Medulla oblongata (tissue), 1 donor: Measurements from ENCODE around the gene ZDHHC4.
"Not testable (repeated sequence)": the region's sequence is repeated elsewhere in the genome, so short reads cannot be mapped to it uniquely, and the experiment has no call there.

Experiments used
- DNase-seq: peaks from one replicate; pipeline ENCODE4 v3.0.0-alpha.2; 2015; ENCODE audit errors: extremely low spot score

ZDHHC4 gene

DNA sequence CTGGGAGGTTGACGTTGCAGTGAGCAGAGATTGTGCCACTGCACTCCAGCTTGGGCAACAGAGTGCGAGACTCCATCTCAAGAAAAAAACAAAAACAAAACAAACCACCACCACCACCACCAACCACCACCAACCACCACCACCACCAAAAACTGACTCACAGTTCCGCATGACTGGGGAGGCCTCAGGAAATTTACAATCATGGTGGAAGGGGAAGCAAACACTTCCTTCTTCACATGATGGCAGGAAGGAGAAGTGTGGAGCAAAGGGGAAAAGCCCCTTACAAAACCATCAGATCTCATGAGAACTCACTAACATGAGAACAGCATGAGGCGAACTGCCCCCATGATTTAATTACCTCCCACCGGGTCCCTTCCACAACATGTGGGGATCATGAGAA lies 57.7 kb downstream of the ZDHHC4 start:
- not testable (repeated sequence) for DNase-seq

DNA sequence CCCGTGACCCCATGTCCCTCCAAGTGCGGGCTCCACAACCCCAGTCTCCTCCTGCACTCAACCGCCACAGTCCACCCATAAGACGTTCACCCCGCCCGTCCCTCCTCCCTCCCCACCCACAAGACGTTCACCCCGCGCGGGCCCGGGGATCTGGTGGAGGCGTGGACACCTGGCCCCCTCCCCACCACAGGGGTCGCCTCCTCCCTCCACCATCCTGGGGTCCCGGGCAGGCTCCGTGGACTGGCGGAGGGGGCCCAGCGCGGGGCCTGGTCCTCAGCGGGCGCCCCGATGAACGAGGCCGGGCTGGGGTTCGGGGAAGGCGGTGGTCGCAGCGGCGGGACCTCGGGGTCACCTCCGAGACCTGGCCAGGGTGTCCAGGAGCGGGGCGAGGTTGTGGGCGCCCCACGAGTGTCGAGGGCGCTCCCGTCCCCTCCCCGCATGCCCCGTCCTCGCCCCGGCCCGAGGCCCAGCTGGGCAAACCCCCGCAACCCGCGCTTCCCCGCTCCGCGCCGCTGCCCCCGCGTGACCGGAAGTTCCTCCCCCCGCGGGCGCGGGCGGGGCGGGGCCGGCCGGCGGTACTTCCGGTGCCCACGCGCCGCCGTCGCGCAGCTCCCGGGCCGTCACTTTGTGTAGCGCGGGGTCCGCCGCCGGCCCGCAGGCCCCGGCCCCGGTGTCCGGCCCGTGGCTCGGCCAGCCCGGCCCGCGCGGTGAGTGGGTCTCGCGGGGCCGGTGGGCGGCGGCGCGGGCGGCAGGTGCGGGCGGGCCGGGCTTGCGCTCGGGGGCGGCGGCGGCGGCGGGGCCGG lies 59.7 kb downstream of the ZDHHC4 start, which contains the start of gene ZNF316:
Gene ZNF316, plus strand, starts transcription at position 578 of the 803 bp plus-strand sequence. CDS start 5,092 bp downstream, outside the sequence.
- DNase-seq, result peak; percentile 68

DNA sequence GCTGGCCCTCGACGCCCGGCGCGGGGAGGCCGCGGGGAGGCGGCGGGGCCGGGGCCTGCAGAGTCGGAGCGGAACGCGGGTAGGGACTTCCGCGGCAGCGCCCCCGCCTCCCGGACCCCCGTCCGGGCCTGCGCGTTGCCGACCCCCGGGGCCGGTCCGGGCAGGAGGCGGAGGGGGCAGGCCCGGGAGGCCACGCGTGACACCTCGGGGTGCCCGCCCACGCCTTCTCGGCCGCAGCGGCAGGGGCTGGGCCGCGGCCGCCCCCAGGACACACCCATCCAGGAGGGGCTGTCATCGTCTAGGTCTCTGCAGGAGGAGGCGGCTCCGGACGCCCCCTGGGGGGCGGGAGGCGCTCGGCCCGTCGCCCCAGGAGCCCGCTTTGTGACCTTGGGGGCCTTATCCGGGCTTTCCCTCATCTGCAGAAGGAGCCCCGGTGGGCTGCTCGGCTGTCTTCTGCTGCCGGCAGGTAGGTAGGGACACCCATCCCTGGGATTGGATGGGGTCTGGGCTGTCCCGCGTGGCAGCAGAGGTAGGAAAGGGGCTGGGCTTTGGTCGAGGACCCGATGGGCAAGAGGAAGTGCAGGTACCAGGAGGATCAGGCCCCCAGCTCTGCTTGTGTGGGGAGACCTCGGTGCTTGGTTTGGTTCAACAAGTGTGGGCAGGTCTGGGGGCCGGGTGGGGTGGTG lies 60.4 kb downstream of the ZDHHC4 start:
- no peak for DNase-seq
